PC-3 (cell line): ENCODE data around the gene UGT1A10.

ENCODE experiments used
- EZH2 ChIP-seq: fragments of 300-600 bp; sonication (generic); IDR thresholded peaks from one replicate; pipeline ENCODE4 v1.6.1; 2017; ENCODE audit warnings: antibody characterized with exemption, mild to moderate bottlenecking, low read length; ENCODE audit not compliant: unreplicated experiment
- EZH2phosphoT487 ChIP-seq: fragments of 300-600 bp; sonication (generic); IDR thresholded peaks from 2 replicates; pipeline ENCODE4 v1.6.1; 2018; ENCODE audit warnings: mild to moderate bottlenecking, antibody characterized with exemption, low read length, borderline replicate concordance
- TF ChIP-seq, protein P1 (sequence below): fragments of 300-600 bp; sonication (generic); conservative IDR thresholded peaks from 2 replicates; pipeline ENCODE4 v1.5.1; 2017; ENCODE audit warnings: antibody characterized with exemption, low read depth, mild to moderate bottlenecking, low read length

- TF ChIP-seq, protein P1, sequence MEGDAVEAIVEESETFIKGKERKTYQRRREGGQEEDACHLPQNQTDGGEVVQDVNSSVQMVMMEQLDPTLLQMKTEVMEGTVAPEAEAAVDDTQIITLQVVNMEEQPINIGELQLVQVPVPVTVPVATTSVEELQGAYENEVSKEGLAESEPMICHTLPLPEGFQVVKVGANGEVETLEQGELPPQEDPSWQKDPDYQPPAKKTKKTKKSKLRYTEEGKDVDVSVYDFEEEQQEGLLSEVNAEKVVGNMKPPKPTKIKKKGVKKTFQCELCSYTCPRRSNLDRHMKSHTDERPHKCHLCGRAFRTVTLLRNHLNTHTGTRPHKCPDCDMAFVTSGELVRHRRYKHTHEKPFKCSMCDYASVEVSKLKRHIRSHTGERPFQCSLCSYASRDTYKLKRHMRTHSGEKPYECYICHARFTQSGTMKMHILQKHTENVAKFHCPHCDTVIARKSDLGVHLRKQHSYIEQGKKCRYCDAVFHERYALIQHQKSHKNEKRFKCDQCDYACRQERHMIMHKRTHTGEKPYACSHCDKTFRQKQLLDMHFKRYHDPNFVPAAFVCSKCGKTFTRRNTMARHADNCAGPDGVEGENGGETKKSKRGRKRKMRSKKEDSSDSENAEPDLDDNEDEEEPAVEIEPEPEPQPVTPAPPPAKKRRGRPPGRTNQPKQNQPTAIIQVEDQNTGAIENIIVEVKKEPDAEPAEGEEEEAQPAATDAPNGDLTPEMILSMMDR: no peak
- TF ChIP-seq EZH2 (no peak), EZH2phosphoT487 (no peak)
Measured at GRCh38 chr2:233803994-233804393, 167.7 kb downstream of the UGT1A10 start.
